Hematopoietic multipotent progenitor cell treated with erythropoietin and hydrocortisone succinate and interleukin-3 and kit ligand, for 17 days (in vitro differentiated cells): ENCODE measurements around the gene PATE2.

ENCODE experiments used
- DNase-seq: peaks from one replicate; pipeline ENCODE4 v3.0.0-alpha.2; 2015; ENCODE audit warnings: low spot score

PATE2 gene

GRCh38 chr11:125778728-125779127 is at the start of gene PATE2:
Gene PATE2 (minus strand): TSS chr11:125778828. CDS start chr11:125778773, 55 bp downstream.
- no peak for DNase-seq

GRCh38 chr11:125807909-125808308 is 29.3 kb upstream of the PATE2 start:
- no peak for DNase-seq

DNA sequence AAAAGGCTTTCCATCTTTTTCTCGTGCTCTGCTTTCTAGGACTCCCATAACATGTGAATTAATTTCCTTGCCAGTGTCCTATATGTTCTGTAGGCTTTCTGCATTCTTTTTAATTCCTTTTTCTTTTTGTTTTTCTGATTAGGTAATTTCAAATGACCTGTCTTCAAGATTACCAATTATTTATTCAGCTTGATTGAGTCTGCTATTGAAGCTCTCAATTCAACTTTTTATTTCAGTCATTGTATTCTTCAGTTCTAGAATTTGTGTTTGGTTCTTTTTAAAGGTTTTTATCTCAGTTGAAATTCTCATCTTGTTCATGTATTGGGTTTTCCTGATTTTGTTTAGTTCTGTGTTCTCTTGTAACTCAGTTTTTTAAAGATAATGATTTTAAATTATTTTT is 23.8 kb upstream of the PATE2 start:
- no peak for DNase-seq

DNA sequence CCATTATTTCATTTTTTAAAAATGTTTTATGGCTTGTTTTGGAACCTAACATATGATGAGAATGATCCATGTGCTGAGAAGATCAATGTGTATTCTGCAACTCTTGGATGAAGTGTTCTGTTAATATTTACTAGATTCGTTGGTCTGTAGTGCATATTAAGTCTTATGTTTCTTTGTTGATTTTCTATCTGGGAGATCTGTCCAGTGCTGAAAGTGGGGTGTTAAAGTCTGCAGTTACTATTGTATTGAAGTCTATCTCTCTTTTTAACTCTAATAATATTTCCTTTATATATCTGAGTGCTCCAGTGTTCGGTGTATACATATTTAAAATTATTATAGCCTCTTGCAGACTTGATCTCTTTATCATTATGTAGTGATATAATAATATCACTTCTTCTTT is 21.2 kb upstream of the PATE2 start:
- no peak for DNase-seq

- DNase-seq, result no peak
Measured at GRCh38 chr11:125797641-125798040, 19.0 kb upstream of the PATE2 start.

GRCh38 chr11:125790825-125791224 is 12.2 kb upstream of the PATE2 start:
- no peak for DNase-seq

DNA sequence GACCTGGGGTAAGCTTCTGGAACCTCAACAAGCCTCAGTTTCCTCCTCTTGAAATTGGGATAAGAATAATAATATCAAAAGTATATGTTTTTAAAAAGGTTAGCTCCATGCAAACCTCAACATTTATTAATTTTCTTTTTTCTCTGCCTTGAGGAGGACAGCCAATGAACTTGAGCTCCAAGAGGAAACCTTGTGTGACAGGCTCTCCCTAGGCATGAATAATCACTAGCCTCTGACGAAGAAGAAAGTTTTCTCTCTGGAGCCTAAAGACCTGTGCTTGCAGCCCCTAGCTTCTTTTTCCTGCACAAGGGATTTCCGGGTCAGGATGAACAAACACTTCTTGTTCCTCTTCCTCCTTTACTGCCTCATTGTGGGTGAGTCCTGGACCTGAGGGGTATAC is 9.2 kb upstream of the PATE2 start, which contains the start of gene PATE3:
PATE3 (plus strand) TSS at position 301 of the 400 bp plus-strand sequence; CDS start at position 326, 25 bp downstream.
- DNase-seq, result no peak

DNA sequence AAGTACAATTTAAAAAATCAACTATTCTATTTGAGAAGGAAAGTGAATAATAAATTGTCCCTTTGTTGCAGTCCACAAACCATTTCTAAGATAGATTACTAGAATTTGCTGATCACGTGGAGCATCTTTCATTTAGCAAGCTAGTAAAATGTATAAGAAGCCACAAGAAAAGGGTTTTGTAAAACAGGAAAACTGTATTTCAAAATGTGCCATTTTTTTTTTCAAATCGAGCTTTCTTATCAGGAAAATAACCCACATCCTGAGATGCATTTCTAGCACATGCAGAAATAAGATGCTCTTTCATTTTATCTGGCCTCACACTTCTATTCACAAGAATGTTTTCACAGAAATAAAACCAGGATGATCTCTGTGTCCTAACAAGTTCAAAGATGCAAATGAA is 6.0 kb upstream of the PATE2 start:
- no peak for DNase-seq

DNA sequence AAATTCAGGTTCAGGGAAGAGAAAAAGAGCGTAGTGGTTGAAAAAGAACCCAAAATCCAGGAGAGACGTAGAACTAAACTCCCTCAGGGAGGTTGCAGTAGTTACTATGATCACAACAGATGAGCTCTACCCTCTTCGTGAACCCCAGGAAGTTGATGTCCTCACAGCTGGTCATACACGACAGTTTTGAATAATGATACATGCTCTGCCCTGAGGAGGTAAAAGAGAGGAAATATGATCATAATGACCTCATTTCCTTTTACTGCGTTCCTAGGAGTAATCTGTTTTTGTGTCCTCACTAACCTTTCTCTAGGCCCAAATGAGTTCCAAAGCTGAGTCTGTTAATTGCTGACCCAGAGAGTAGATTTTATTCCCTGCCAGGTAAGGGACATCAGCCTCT is 1.3 kb downstream of the PATE2 start:
- no peak for DNase-seq

DNA sequence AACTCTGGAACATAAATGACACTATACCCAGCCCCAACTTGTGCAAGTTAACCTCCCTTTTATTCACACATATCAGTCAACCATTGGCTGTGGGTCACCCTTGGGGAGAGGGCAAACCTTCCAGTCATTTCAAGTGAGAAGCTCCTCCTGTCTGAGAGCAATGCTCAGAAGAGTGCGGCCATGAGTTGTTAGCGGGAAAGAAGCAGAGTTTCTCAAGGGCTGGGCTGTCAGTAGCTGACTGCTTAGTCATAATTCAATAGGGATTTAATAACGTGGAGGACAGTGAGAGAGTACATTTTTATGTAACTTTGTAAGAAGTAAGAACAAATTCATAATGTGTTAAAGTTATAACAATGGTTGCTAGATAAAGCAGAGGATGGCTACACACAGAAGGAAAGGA is 5.1 kb downstream of the PATE2 start:
- no peak for DNase-seq

- no peak for DNase-seq
Measured at GRCh38 chr11:125772834-125773505, 5.7 kb downstream of the PATE2 start.

- DNase-seq, result no peak
Measured at GRCh38 chr11:125770583-125770982, 8.0 kb downstream of the PATE2 start.

- no peak for DNase-seq
Measured at GRCh38 chr11:125768336-125769046, 10.1 kb downstream of the PATE2 start.

- DNase-seq, result no peak
Measured at GRCh38 chr11:125766251-125766650, 12.4 kb downstream of the PATE2 start.

GRCh38 chr11:125763483-125763882 is 15.1 kb downstream of the PATE2 start:
- no peak for DNase-seq

DNA sequence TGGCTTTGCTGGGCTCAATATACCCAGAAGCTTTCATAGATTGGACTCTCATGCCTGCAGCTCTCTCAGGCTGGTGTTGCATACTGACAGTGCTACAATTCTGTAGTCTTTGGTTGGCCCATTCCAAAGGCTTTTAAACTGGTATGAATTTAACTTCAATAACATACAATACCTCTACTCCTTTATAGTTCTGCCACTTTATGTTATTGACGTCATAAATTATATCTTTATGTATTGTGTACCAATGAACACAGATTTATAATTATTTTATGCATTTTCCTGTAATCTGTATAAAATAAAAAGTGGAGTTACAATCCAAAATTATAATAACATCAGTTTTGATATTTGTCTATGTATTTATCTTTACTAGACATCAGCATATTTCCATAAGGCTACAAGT is 16.2 kb downstream of the PATE2 start:
- DNase-seq, result no peak

DNA sequence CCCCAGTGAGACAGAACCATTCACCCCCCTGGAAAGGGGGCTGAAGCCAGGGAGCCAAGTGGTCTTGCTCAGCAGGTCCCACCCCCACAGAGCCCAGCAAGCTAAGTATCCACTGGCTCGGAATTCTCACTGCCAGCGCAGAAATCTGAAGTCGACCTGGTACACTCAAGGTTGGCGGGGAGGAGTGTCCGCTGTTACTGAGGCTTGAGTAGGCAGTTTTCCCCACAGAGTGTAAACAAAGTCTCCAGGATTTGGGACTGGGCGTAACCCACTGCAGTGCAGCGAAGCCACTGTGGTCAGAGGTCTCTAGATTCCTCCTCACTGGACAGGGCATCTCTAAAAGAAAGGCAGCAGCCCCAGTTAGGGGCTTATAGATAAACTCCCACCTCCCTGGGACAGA is 22.6 kb downstream of the PATE2 start:
- no peak for DNase-seq

DNA sequence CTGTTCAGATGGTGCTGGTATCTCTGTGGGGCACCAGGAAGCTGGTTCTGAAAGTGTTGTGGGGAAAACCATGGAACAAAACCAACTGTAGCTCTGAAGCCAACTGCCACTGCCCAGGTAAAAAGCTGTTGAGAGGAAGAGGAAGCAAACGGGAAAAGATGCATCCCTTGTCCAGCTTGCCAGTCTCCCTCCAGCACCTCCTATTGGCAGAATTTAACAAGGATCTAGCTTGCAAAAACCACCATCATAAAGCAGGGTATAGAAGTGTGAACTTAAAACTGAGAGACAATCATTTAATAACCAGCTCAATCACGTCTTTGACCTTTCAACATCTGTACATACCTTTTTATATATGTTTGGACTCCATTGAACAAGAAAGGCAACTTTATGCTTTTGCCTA is 28.0 kb downstream of the PATE2 start:
- DNase-seq, result no peak

DNA sequence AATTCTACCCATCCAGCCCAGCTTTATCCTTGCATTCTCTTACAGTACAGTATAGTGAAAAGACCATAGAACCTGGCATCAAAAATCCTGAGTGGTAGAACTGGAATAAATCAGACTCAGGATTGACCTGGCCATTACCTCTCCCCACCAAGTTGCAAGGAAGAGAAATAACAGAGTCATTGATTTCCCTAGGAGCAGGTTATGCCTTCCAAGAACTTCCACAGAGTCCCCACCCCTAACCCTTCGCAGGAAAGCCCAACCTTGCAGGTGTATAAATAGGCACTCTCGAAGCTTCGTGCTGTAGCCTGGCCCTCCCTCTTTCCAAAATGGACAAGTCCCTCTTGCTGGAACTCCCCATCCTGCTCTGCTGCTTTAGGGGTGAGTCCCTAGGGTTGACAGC is 32.6 kb downstream of the PATE2 start, which contains the start of gene PATE1:
PATE1 (plus strand) TSS at position 301 of the 400 bp plus-strand sequence; CDS start at position 327, 26 bp downstream.
- DNase-seq, result no peak

GRCh38 chr11:125743681-125744080 is 34.9 kb downstream of the PATE2 start:
- no peak for DNase-seq

GRCh38 chr11:125740617-125741016 is 38.0 kb downstream of the PATE2 start:
- DNase-seq, result no peak

DNA sequence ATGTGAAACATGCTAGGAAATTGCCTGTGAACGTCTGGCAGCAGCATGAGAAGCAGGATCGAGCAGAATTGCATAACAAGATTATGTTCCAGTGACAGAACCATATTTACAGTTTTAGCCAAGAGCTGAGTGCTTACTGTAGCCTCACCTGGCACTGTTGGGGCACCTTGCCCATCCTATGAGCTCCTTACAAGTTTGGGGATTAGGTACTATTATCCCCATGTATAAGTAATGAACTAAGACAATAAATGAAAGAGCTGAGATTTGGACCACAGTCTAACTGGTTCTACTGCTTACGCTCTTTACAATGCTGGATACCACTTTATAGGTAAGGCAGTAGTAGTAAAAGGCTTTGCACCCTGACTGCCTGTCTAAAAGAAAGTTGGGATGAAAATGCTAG is 49.7 kb downstream of the PATE2 start:
- no peak for DNase-seq
